GM21423 (cell line): Measurements from ENCODE around the gene GNAI1.

Experiments used
- ATAC-seq: cut with Tn5 transposase; IDR thresholded peaks from one replicate; pipeline ENCODE4 v1.9.1; 2021; ENCODE audit warnings: mild to moderate bottlenecking, moderate library complexity; ENCODE audit not compliant: unreplicated experiment

The GNAI1 gene

GRCh38 chr7:80131675-80132435 is 2.8 kb upstream of the GNAI1 start:
- no peak for ATAC-seq

- no peak for ATAC-seq
Observed at GRCh38 chr7:80132594-80132993, 2.0 kb upstream of the GNAI1 start.

GRCh38 chr7:80133361-80134114 is 1.1 kb upstream of the GNAI1 start:
- ATAC-seq: no peak

- no peak for ATAC-seq
Observed at GRCh38 chr7:80134115-80134535, 506 bp upstream of the GNAI1 start.

- peak; percentile 23 for ATAC-seq
Observed at GRCh38 chr7:80135309-80136104, 876 bp downstream of the GNAI1 start.

- peak; percentile 35 for ATAC-seq
Observed at GRCh38 chr7:80136261-80137055, 1.8 kb downstream of the GNAI1 start.

- no peak for ATAC-seq
Observed at GRCh38 chr7:80137410-80137809, 2.8 kb downstream of the GNAI1 start.

GRCh38 chr7:80139236-80139635 is 4.6 kb downstream of the GNAI1 start:
- ATAC-seq: no peak

GRCh38 chr7:80140388-80140787 is 5.8 kb downstream of the GNAI1 start:
- no peak for ATAC-seq

GRCh38 chr7:80141376-80141775 is 6.7 kb downstream of the GNAI1 start:
- no peak for ATAC-seq

- ATAC-seq: no peak
Observed at GRCh38 chr7:80142853-80143580, 8.4 kb downstream of the GNAI1 start.

GRCh38 chr7:80145780-80146422 is 11.3 kb downstream of the GNAI1 start:
- no peak for ATAC-seq

GRCh38 chr7:80146545-80147182 is 12.0 kb downstream of the GNAI1 start:
- no peak for ATAC-seq

GRCh38 chr7:80147543-80148391 is 13.1 kb downstream of the GNAI1 start:
- ATAC-seq: no peak

GRCh38 chr7:80150611-80151273 is 16.1 kb downstream of the GNAI1 start:
- ATAC-seq: no peak

GRCh38 chr7:80151274-80151665 is 16.6 kb downstream of the GNAI1 start:
- ATAC-seq: peak; percentile 62

GRCh38 chr7:80153446-80153845 is 18.8 kb downstream of the GNAI1 start:
- no peak for ATAC-seq
